ENCODE measurements around the gene C1orf21. TPM values are rescaled to one million over a fixed set of nuclear protein-coding genes. Genes with fewer than 3 reads are reported as not detected.
A peak's percentile ranks its signal among the peaks of the same experiment; 100 is the strongest.

Gene C1orf21
- polyA plus RNA-seq, 3 donors: 0.23 to 1.1 (median 0.28) TPM

DNA sequence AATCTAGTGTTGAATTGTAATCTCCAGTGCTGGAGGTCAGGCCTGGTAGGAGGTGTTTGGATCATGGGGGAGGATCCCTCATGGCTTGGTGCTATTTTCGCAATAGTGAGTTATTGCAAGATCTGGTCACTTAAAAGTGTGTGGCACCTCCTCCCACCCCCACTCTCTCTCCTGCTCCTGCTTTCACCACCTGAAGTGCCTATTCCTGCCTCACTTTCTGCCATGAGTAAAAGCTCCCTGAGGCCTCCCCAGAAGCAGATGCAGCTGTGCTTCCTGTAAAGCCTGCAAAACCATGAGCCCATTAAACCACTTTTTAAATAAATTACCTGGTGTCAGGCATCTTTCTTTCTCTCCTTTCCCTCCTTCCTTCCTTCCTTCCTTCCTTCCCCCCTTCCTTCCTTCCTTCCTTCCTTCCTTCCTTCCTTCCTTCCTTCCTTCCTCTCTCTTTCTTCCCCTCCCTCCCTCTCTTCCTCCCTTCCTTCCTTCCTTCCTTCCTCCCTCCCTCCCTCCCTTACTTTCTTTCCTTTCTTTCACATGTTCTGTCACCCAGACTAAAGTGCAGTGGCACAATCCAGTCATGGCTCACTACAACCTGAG, 172.4 kb downstream of the C1orf21 start:
- H2AFZ ChIP-seq (ENCODE audit: insufficient read depth, low read depth, low read length, poor library complexity, severe bottlenecking): no peak overlapping the region
- H3K4me1 Mint-ChIP-seq: peaks cover 10% of the 10 kb centered on the region
- DNase-seq: no peak
- H3K4me2 ChIP-seq (replicated peaks; ENCODE audit: extremely low read depth, low read length, poor library complexity, severe bottlenecking): no peak overlapping the region
- H3K4me3 ChIP-seq (replicated peaks in 1 of 3; ENCODE audit: low read depth in 2 of 3, low read length in 3 of 3): no peak overlapping the region
- no peaks in the 10 kb centered on the region for H3K27me3 Mint-ChIP-seq (ENCODE audit: low read depth in 3 of 3)
- H3K4me3 Mint-ChIP-seq: no peak overlapping the region
- H3K9me3 Mint-ChIP-seq: peaks cover 2 to 10% (median 3%) of the 10 kb centered on the region in 7 donors
- TF ChIP-seq CTCF (IDR thresholded peaks at IDR 0.05): no peak
- H3K79me2 ChIP-seq (ENCODE audit: insufficient read depth, low read length): no peaks in the 10 kb centered on the region
- no peaks in the 10 kb centered on the region for H3K36me3 Mint-ChIP-seq
- intact Hi-C loops (cut with micrococcal nuclease): no loop called here
- H3K36me3 ChIP-seq (replicated peaks in 1 of 2; ENCODE audit: control insufficient read depth in 1 of 2, insufficient read depth in 2 of 2, low read length in 2 of 2): no peaks in the 10 kb centered on the region
- H4K20me1 ChIP-seq (ENCODE audit: insufficient read depth, low read length): no peaks in the 10 kb centered on the region
- no peak overlapping the region for H3K9ac ChIP-seq (ENCODE audit: insufficient read depth, low read length, poor library complexity, severe bottlenecking)
- H3K4me1 ChIP-seq (ENCODE audit: control insufficient read depth in 1 of 2, insufficient read depth in 2 of 2, low read length in 2 of 2): no peaks in the 10 kb centered on the region
- no peak overlapping the region for H3K27ac ChIP-seq (ENCODE audit: low read depth in 1 of 2, low read length in 2 of 2)
- H3K27me3 ChIP-seq (ENCODE audit: control insufficient read depth in 2 of 2, insufficient read depth in 2 of 2, low read length in 2 of 2): no peaks in the 10 kb centered on the region
- H3K9me3 ChIP-seq (replicated peaks in 1 of 2; ENCODE audit: control insufficient read depth in 1 of 2, insufficient read depth in 1 of 2, low read length in 2 of 2): peaks cover 0 to 5% of the 10 kb centered on the region in 2 donors
- peak overlapping the region in 1 of 7 donors; percentile 48 for H3K27ac Mint-ChIP-seq
- no CpG with 5 or more reads among the region's 1 CpG for WGBS (ENCODE audit: insufficient coverage)

DNA sequence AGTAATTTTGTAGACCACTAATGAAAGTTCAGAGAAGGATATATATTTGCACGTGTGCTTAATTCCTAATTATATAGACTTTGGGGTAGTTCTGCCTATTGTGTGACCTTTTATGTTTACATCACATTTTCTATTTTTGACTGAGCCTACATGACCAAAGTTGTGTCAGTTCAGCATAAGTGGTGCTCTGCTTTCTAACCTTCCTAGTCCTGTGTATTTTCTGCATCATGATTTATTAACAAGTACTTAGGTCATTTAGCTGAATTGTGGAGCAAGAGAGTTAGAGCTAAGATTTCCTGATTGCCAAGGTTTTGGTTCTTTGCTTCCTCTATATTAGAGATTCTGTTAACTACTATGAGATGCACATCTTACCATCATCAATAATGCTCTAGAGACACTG, 176.0 kb downstream of the C1orf21 start:
- no peak overlapping the region for H3K4me3 ChIP-seq (replicated peaks in 1 of 3; ENCODE audit: low read depth in 2 of 3, low read length in 3 of 3)
- no peak overlapping the region for H3K27ac Mint-ChIP-seq
- peaks cover 0 to 2% (median 0%) of the 10 kb centered on the region in 3 donors for H3K27me3 Mint-ChIP-seq (ENCODE audit: low read depth in 3 of 3)
- peaks cover 0 to 5% of the 10 kb centered on the region in 2 donors for H3K9me3 ChIP-seq (replicated peaks in 1 of 2; ENCODE audit: control insufficient read depth in 1 of 2, insufficient read depth in 1 of 2, low read length in 2 of 2)
- DNase-seq: no peak
- H3K36me3 Mint-ChIP-seq: no peaks in the 10 kb centered on the region
- intact Hi-C loops (cut with micrococcal nuclease): no loop called here
- H3K27ac ChIP-seq (ENCODE audit: low read depth in 1 of 2, low read length in 2 of 2): no peak overlapping the region
- H3K27me3 ChIP-seq (ENCODE audit: control insufficient read depth in 2 of 2, insufficient read depth in 2 of 2, low read length in 2 of 2): no peaks in the 10 kb centered on the region
- no peak overlapping the region for H3K4me2 ChIP-seq (replicated peaks; ENCODE audit: extremely low read depth, low read length, poor library complexity, severe bottlenecking)
- H3K4me1 Mint-ChIP-seq: peaks cover 16% of the 10 kb centered on the region
- no CpG with 5 or more reads among the region's 1 CpG for WGBS (ENCODE audit: insufficient coverage)
- no peaks in the 10 kb centered on the region for H4K20me1 ChIP-seq (ENCODE audit: insufficient read depth, low read length)
- no peak overlapping the region for H3K4me3 Mint-ChIP-seq
- H3K36me3 ChIP-seq (replicated peaks in 1 of 2; ENCODE audit: control insufficient read depth in 1 of 2, insufficient read depth in 2 of 2, low read length in 2 of 2): no peaks in the 10 kb centered on the region
- H3K9ac ChIP-seq (ENCODE audit: insufficient read depth, low read length, poor library complexity, severe bottlenecking): no peak overlapping the region
- peaks cover 3 to 5% of the 10 kb centered on the region in 2 donors for H3K4me1 ChIP-seq (ENCODE audit: control insufficient read depth in 1 of 2, insufficient read depth in 2 of 2, low read length in 2 of 2)
- no peak for TF ChIP-seq CTCF (IDR thresholded peaks at IDR 0.05)
- H3K9me3 Mint-ChIP-seq: peaks cover 2 to 10% (median 3%) of the 10 kb centered on the region in 7 donors
- no peaks in the 10 kb centered on the region for H3K79me2 ChIP-seq (ENCODE audit: insufficient read depth, low read length)
- no peak overlapping the region for H2AFZ ChIP-seq (ENCODE audit: insufficient read depth, low read depth, low read length, poor library complexity, severe bottlenecking)
